DMS 273 (cell line): ENCODE results near the gene TEDC2.
A peak's percentile ranks its signal among the peaks of the same experiment; 100 is the strongest.

Experiments
- DNase-seq: peaks from one replicate; lab custom pipeline; 2025; ENCODE audit not compliant: unreplicated experiment; lab: John Stamatoyannopoulos, UW

TEDC2 gene

DNA sequence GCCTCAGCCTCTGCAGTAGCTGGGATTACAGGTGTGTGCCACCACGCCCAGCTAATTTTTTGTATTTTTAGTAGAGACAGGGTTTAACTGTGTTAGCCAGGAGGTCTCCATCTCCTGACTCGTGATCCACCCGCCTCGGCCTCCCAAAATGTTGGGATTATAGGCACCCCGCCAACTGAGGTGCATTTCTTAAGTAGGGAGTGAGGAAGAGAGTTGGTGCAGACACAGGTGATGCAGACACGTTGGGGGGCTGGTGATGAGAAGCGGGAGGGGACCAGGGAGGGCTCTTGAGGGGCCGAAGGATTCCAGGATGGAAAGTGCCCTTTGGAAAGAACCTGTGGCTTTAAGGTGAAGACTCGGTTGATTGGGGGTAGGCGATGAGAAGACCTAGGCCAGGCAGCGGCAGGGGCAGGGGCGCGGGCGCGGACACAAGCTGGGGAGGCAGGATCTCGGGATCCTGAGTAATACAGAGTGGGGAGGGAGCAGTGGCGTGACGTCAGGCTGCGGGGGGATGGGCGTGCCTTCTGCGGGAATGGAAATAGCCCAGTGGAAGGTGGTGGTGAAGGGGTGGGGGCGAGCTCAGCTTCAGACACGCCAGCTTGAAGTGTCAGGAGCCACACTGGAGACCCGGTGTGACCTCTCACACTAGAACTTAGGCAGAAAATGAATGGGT is 51.4 kb downstream of the TEDC2 start:
- DNase-seq, result no peak

DNA sequence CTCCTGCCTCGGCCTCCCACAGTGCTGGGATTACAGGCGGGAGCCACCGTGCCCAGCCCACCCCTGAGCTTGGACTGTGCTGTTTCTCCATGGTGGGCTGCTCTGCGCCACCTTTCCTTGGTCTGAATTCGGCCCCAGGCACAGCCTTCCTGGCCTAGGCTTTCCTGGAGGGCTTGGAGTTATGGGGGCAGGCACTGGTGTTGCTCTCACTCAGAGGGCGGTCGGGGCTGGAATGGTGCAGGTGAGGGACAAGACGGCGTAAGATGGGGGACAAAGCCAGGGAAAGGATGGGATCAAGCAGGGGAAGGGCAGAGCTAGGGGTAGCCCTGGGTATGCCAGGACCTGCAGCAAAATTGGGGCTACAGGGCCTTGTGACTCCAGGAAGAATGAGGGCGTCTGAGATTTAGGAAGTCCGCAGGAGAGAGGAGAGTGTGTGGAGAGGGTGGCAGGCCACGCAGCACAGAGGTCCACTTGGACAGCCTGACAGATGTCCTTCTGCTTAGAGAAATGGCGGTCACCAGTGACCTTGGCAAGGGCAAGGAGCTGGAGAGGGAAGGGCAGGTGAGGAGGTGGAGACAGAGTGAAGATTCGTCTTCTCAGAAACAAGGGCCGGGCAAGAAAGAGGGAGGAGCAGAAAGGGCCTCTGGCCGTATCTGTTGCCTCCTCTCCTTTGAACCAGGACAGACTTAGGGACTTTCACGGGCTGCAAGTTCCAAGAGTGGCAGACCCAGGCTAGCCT is 52.3 kb downstream of the TEDC2 start:
- no peak for DNase-seq

DNA sequence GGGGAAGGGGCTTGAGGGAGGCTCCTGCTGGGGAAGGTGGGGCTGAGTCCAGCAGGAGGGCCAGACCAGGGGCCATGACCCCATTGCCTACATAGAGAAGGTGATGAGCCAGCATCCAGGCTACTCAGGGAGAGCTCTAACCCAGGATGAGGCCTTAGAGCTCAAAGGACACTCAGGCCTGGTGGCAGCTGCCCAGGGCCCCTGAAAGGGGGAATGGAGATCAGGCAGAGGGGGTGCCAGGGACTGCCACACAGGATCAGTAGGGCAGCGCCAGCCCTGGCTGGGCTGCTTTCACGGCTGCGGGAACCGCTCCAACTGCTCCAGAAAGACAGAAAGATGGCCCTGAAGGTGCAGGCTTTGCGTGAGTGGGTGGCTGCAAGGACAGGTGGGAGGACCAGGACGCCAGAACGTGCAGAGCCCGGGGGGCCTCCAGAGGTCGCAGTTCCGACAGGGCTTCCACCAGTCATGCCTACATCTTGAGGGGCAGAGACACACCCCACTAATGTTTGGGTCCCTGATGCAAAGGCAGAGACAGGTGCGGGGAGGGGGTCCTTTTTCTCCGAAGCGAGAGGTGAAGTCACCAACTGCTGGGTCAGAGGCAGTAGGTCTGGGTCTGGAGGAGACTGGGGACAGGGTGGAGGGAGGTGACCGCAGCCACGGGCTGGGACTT is 53.0 kb downstream of the TEDC2 start:
- peak; percentile 56 for DNase-seq

DNA sequence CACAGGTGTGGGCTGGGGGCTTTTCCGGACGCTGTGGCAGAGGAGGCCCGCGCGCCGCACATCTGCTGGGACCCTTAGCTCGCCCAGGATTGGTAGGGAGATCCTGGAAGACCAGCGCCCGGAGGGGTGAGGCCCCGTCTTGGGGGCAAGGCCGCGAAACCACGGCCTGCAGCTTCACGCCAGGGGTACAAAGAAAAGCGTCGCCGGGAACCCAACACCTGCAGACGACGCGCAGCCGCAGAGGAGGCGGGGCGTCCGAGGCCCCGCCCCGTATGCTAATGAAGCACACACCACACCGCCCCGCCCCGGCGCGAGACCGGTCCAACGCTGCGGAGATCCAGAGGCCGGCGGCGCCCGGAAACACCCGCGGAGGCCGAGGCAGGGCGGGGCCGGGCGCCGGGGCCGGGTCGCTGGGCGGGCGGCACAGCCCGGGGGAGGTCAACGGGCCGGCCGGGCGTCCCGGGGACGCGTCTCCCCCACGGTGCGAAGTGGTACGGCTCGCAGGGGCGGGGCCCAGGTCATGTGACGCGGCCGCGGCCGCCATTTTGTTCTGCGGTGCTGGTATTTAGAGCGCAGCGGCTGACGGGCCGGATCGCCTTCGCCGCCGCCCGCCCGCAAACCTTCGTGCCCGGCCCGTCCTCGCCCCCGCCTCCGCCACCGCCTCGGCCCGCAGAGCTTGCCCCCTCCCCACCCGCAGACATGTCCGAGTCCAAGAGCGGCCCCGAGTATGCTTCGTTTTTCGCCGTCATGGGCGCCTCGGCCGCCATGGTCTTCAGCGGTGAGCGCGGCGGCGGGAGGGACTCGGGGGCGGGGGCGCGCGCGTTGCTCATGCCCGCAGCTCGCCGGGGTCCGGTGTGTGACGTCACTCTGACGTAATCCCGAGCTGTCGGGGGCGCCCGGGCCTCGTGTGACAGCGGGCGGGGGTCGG is 53.8 kb downstream of the TEDC2 start, which contains the start of gene ATP6V0C:
ATP6V0C (plus strand) TSS at position 548 of the 928 bp plus-strand sequence; CDS start at position 700, 152 bp downstream.
- peak; percentile 98 for DNase-seq
